SK-N-MC (cell line): ENCODE results near the gene MAP2.

ENCODE experiments used
- EZH2 ChIP-seq: fragments of 200-600 bp; sonication (generic); IDR thresholded peaks from one replicate; pipeline ENCODE4 v1.6.1; 2017; ENCODE audit warnings: antibody characterized with exemption
- POLR2AphosphoS5 ChIP-seq: IDR thresholded peaks from 2 replicates; pipeline ENCODE4 v1.6.1; 2012; ENCODE audit warnings: mild to moderate bottlenecking, low read depth, low read length, borderline replicate concordance

GRCh38 chr2:209519906-209520305 is 96.1 kb downstream of the MAP2 start:
- no peak for TF ChIP-seq POLR2AphosphoS5
- no peak for TF ChIP-seq EZH2
